ENCODE results near the gene MPG.
"Not testable (repeated sequence)": the region's sequence is repeated elsewhere in the genome, so short reads cannot be mapped to it uniquely, and the experiment has no call there.

Gene MPG, protein sequence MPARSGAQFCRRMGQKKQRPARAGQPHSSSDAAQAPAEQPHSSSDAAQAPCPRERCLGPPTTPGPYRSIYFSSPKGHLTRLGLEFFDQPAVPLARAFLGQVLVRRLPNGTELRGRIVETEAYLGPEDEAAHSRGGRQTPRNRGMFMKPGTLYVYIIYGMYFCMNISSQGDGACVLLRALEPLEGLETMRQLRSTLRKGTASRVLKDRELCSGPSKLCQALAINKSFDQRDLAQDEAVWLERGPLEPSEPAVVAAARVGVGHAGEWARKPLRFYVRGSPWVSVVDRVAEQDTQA

DNA sequence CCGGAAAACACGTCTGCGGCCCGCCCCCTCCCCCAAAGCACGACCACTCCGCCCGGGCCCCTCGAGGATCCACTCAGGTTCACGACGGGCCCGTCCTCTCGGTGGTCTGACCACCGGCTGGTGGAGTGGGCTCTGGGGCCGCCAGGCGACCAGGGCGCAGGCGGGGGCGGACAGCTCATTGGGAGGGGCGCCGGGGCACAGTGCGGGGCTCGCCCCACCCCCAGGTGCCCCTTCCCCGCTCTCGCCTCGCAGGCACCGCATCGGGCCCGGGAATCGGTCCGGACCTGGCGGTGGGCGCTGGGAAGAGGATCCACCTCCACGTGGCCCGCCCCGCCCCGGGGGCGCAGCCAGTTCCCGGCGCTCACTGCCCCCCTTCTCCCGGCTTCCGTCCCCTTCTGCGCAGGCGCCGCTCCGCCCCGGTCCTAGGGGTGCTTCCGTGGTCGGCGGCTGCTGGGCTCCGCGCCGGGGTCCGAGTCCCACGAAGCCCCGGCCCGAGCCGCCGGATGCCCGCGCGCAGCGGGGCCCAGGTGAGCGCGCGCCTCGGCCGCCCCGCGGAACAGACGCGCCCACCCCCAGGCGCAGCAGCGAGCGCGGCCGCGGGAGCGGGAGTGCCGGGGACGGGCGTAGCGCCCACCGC, at the start of gene MPG:
TSS of gene MPG (plus strand) at position 419 of the 637 bp plus-strand sequence. CDS start at position 504, 85 bp downstream.
- H3K27ac ChIP-seq: peak within 1 kb of the TSS; percentile 85
- TF ChIP-seq ZFX (IDR thresholded peaks at IDR 0.05): no peak
- TF ChIP-seq, protein P1, sequence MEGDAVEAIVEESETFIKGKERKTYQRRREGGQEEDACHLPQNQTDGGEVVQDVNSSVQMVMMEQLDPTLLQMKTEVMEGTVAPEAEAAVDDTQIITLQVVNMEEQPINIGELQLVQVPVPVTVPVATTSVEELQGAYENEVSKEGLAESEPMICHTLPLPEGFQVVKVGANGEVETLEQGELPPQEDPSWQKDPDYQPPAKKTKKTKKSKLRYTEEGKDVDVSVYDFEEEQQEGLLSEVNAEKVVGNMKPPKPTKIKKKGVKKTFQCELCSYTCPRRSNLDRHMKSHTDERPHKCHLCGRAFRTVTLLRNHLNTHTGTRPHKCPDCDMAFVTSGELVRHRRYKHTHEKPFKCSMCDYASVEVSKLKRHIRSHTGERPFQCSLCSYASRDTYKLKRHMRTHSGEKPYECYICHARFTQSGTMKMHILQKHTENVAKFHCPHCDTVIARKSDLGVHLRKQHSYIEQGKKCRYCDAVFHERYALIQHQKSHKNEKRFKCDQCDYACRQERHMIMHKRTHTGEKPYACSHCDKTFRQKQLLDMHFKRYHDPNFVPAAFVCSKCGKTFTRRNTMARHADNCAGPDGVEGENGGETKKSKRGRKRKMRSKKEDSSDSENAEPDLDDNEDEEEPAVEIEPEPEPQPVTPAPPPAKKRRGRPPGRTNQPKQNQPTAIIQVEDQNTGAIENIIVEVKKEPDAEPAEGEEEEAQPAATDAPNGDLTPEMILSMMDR (conservative IDR thresholded peaks at IDR 0.05): no peak

DNA sequence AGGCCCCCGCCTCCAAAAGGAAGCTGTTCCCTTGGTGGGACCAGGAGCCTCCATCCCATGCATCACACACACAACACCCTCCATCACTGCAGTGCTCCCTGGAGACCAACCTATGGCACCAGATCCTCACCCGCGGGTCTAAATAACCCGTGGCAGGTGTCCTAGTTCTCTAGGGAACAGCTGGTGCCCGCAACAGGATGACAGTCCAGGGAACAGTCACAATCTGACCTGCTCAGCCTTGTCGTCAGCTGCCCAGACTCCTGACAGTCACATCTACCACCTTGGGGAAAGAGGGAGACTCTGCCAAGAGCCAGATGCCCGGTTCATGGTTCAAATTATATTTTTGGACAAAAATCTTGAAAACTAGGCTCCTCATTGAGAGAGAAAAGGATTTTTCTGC, 47.4 kb upstream of the MPG start:
- not testable (repeated sequence) for H3K27ac ChIP-seq

DNA sequence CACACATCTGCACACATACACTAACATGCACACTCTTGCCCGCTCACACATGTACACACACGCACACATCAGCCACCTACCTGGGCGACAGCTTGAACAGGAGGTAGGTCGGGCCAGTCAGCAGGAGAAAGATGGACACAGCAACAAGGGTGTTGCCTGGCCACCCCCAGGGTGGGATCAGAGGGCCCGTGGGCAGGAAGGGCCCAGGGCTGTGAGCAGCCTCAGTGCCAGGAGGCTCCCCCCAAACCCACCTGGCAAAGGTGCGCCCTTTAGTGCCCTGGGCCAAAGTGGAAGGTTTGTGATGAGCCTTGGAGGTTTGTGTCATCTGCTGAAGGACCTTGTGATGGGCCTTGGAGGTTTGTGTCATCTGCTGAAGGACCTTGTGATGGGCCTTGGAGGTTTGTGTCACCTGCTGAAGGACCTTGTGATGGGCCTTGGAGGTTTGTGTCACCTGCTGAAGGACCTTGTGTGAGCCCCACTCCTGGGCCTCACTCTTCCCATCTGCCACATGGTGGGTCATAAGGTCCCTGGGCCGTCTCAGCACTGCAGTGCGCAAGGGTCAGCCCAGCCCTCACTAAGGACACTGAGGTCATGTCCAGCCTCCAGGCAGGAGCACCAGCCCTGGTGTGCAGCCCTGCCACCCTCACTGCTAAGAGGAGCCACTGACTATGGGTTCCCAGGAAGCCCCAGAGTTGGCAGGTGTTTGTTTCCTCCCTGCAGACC, 44.7 kb upstream of the MPG start:
- not testable (repeated sequence) for H3K27ac ChIP-seq

DNA sequence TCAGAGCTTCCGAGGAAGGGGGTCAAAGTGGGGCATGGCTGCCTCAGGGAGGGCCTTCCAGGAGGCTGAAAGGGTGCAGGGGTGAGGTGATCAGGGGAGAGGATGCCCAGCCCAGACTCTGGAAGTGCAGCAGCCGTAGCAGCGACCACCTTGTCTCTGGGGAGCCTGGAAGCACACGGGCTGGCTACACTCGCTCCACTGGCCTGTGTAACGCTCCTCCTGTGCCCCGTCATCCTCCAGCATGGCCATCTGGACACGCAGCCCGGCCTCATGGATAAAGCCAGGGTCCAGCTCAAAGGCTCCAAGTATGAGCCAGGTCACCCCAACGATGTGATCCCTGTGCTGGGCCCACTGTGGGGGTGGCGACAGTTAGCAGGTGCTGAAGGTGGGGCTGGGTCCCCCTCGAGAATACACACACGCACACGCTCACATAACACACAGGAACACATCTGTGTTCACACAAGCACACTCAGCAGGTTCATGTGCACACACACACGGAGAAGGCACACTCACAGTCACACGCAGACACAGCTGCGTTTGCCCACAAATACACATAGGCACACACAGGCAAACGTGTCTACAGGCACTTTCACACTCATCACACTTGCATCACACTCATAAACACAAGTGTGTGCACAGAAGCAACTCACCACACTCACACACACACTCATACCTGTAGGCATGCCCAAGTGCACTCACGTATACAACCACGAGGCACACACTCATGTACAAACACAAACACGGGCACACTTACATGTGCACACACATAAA, 44.0 kb upstream of the MPG start:
- H3K27ac ChIP-seq: no peak overlapping the region
- TF ChIP-seq, protein P1 (conservative IDR thresholded peaks at IDR 0.05): no peak
- no peak for TF ChIP-seq ZFX (IDR thresholded peaks at IDR 0.05)

DNA sequence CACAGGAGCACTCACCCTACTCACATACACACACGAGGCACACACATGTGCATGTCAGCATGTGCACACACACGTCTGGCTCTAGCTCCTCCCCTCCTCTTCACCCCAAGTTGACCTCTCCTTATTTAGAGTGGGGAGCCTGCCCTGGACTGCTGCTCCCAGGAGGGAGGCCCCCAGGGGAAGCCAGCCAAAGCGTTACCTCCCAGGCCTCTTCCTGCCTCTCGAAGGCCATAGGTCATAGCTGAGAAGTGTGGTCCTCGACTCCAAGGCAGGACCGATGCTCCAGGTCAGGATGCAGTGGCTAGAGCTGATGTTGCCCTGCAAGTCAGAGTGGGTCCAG, 43.4 kb upstream of the MPG start:
- TF ChIP-seq, protein P1 (conservative IDR thresholded peaks at IDR 0.05): no peak
- no peak for TF ChIP-seq ZFX (IDR thresholded peaks at IDR 0.05)
- no peak overlapping the region for H3K27ac ChIP-seq

DNA sequence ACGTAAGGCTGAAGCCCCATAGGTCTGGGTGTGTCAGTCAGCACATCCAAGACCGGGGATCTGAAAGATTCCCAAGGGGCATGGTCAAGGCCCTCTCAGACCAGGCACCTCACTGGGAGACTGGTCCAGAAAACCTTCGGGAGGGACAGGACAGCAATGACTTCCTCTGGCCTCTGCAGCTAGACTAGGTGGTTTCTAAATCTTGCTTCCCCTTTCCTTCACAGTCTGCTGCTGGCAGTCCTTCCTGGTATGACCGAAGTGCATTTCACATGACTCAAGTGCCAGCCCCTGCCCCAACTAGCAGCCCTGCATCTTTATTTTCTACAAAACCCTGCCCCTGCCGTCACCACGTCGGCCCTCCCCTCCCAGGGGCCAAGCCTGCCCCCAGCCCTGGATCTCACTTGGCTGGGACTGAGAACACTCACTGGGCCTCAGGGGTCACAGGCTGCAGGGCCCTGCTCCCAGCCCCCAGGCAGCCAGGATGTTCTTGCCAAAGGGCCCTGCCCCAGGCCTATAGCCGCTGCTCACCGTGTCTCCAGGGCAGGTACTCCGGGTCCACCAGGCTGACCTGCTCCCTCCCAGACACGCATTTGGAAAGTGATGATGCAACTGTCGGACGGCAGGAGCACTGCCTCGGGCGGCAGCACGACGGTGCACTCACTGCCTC, 42.9 kb upstream of the MPG start:
- TF ChIP-seq, protein P1 (conservative IDR thresholded peaks at IDR 0.05): no peak
- no peak for TF ChIP-seq ZFX (IDR thresholded peaks at IDR 0.05)
- H3K27ac ChIP-seq: no peak overlapping the region

DNA sequence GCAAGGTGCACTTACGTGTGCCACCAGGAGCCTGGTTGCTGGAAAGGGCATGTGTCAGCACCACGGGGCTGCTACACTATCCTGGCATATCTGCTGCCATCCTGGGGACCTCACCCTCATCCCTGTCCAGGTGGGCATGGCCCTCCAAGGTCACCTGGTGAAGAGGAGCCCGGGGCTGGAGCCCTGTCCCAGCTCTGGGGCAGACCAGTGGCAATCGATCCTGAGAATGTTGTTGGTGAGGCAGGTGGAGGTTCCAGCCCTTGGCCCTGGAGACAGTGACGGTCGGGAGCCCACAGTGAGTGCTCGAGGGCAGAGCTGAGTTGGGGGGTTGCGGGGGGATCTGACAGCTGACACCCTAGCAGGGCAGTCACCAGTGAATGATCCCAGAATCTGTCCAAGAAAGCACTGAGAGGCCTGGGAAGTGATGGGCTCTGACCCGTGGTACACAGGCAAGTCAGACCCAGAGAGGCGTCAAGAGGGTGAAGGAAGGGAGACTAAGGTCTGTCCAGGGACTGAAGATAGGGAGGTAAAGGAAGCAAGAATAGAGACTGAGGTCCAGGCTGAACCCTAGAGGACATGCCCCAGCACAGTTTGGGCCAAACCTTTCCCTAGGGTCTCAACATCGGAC, 42.2 kb upstream of the MPG start:
- no peak for TF ChIP-seq ZFX (IDR thresholded peaks at IDR 0.05)
- TF ChIP-seq, protein P1 (conservative IDR thresholded peaks at IDR 0.05): no peak

More for the DNA sequence above, 42.2 kb upstream of the MPG start:
- no peak overlapping the region for H3K27ac ChIP-seq
